Myometrial cell (primary cell): Measurements from ENCODE around the gene DMRTC2. TPM values are rescaled to one million over a fixed set of nuclear protein-coding genes. Genes with fewer than 3 reads are reported as not detected.

Source experiments
- total RNA-seq: library from RNA; depleted of rRNA; stranded (reverse); fragments of >200 nt; gene quantifications from 2 replicates; pipeline ENCODE4 v1.2.3, GENCODE V29; 2015

The DMRTC2 gene
- total RNA-seq, result not detected in 2 replicates

GRCh38 chr19:41845001-41845050 is at the start of gene DMRTC2:
TSS of gene DMRTC2 (plus strand) at chr19:41845042. CDS start at chr19:41847429, 2,387 bp downstream.

DNA sequence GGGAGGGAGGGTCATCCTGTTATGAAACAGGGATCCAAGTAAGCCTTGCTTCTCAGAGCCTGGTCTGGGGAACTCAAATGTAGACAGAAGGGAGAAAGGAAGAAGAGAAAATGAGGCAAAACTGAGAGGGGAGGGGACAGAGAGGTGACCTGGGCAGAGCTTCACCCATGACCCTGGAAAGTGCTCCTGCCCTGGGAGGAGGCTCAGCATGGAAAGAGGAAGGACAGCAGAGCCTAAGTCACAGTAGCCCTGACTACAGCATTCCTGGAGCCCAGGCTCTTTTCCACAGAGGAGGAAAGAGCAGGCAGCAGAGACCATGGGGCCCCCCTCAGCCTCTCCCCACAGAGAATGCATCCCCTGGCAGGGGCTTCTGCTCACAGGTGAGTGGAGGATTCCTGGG is 48.5 kb upstream of the DMRTC2 start, which contains the start of gene CEACAM3:
CEACAM3 (plus strand) TSS at position 226 of the 400 bp plus-strand sequence; CDS start at position 317, 91 bp downstream.

GRCh38 chr19:41844601-41845000 is 241 bp upstream of the DMRTC2 start, which contains the start of gene LYPD4:
TSS of gene LYPD4 (minus strand) at chr19:41844683. CDS start at chr19:41839285, 5,398 bp downstream.

DNA sequence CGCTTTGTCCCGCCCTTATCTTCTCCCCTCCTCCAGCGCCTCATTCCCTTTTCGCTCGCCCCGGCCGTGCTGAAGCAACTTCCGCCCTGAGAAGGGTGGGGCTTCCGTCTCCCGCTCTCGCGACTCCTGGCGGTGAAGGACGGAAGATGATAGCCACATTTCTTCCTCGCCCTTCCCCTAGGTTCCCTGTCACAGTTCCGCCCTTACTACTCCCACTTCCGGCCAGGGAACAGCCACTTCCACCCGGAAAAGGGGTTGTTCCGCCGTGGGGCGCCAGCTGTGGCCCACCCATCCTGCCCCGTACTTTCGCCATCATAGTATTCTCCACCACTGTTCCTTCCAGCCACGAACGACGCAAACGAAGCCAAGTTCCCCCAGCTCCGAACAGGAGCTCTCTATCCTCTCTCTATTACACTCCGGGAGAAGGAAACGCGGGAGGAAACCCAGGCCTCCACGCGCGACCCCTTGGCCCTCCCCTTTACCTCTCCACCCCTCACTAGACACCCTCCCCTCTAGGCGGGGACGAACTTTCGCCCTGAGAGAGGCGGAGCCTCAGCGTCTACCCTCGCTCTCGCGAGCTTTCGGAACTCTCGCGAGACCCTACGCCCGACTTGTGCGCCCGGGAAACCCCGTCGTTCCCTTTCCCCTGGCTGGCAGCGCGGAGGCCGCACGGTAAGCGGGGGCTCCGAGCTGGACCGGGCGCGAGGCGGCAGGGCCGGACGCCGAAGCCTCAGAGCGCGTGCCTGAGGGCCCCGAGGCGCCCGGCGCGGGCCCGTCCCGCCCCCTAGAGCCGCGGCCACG is 15.0 kb downstream of the DMRTC2 start, which contains the start of gene RPS19:
RPS19 (plus strand) TSS at position 638 of the 801 bp plus-strand sequence. CDS start 520 bp downstream, outside the sequence.

GRCh38 chr19:41876847-41877832 is 32.3 kb downstream of the DMRTC2 start, which contains the start of gene CD79A:
TSS of gene CD79A (plus strand) at chr19:41877279. CDS start at chr19:41877305, 26 bp downstream.

DNA sequence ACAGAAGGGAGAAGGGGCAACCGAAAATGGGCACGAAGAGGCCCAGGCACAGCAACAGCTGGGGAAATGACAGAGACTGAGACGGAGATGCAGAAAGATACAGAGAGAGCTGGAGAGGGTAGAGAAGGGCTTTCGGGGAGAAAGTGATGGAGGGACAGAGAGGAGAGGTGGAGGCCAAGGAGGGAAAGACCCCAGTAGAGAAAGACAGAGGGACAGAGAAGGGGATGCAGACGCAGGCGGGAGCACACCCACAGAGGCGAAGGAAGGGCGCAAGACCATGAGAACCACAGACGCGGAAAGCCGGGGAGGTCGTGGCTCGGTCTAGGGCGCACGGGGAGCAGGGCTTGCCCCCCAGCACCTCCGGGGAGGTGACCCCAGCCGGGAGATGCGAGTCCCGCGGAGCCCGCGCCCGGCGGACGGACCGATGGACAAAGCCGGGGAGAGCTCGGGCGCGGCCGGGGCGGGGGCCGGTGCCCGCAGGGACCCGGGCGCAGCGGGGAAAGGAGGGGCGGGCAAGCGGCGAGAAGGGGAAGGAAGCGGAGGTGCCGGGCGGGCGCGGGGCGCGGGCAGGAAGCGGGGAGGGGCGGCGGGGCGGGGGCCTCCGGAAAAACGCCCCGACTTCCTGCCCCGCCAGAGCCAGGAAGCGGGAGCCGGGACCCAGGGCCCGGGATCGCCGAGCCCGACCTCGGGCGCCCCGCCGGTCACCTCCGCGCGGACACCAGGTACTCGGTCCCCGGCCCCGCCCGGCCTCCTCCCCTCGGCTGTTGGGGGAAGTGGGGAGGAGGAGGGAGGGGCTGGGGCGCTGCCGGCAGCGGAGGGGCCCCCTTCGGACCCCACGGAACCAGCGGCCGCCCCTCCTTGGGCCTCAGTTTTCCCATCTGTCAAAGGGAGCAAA is 38.0 kb downstream of the DMRTC2 start, which contains the start of gene ARHGEF1:
ARHGEF1 (plus strand) TSS at position 617 of the 895 bp plus-strand sequence. CDS start 4,899 bp downstream, outside the sequence.

Other genes with a start within 250 kb of the DMRTC2 start
- not detected in 2 replicates for gene CEACAM4, start 218.0 kb upstream of the DMRTC2 start, total RNA-seq
- not detected in 2 replicates for gene CEACAM7, start 156.8 kb upstream of the DMRTC2 start, total RNA-seq
- gene CEACAM5, start 136.4 kb upstream of the DMRTC2 start, total RNA-seq, result not detected in 2 replicates
- not detected in 2 replicates for gene CEACAM6, start 89.5 kb upstream of the DMRTC2 start, total RNA-seq
- gene CEACAM3, start 48.5 kb upstream of the DMRTC2 start, total RNA-seq, result not detected in 2 replicates
- gene LYPD4, start 359 bp upstream of the DMRTC2 start, total RNA-seq, result not detected in 2 replicates
- gene RPS19, start 15.2 kb downstream of the DMRTC2 start, total RNA-seq, result 929 and 2,881 TPM in 2 replicates
- 0.35 TPM in 1 of 2 replicates, not detected in the other for gene CD79A, start 32.2 kb downstream of the DMRTC2 start, total RNA-seq
- gene ARHGEF1, start 38.1 kb downstream of the DMRTC2 start, total RNA-seq, result 63.7 and 69.3 TPM in 2 replicates
- gene ERFL, start 83.4 kb downstream of the DMRTC2 start, total RNA-seq, result not detected in 2 replicates
- gene RABAC1, start 114.3 kb downstream of the DMRTC2 start, total RNA-seq, result 300 and 373 TPM in 2 replicates
- gene ATP1A3, start 149.2 kb downstream of the DMRTC2 start, total RNA-seq, result 0.29 and 0.89 TPM in 2 replicates
- not detected in 2 replicates for gene GRIK5, start 225.2 kb downstream of the DMRTC2 start, total RNA-seq
- 10.6 and 10.7 TPM in 2 replicates for gene ZNF574, start 231.1 kb downstream of the DMRTC2 start, total RNA-seq